ENCODE results near the gene CCT7. TPM values are rescaled to one million over a fixed set of nuclear protein-coding genes. Genes with fewer than 3 reads are reported as not detected.

CCT7 gene
- polyA plus RNA-seq, 1 of the 3 experiments (the other 2 are of a cell fraction), result 369 TPM

DNA sequence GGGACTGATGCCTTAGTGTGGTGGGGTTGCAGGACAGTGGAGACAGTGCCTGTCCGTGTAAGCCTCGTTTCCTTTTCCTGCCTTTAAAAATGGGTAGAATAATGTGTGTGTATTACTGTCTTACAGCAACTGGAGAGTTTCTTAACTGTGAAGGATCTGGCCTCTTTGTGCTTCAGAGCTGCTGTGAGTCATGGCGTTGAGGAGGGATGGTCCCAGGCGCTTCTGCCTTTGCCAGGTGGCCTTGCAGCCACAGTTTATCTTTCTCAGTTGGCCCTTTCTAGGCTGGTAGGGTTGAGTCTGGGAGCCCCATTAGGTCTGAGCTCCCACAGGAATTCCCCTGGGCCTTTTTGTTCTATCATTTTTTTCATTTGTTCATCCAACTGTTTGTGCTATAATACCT, 10.3 kb upstream of the CCT7 start:
- Histone ChIP-seq H3K9me3 (no peaks in the 10 kb centered on the region), H3K36me3 (replicated peaks in 1 of 2; ENCODE audit: control insufficient read depth in 1 of 2, insufficient read depth in 2 of 2, low read length in 1 of 2) (peaks cover 13 to 48% of the 10 kb centered on the region in 2 experiments), H4K20me1 (ENCODE audit: insufficient read depth) (no peaks in the 10 kb centered on the region), H3F3A (replicated peaks; ENCODE audit: insufficient read depth) (no peaks in the 10 kb centered on the region), H2AFZ (ENCODE audit: low read depth) (no peak overlapping the region), H3K79me2 (ENCODE audit: insufficient read depth) (peaks cover 6% of the 10 kb centered on the region; the same call in 1 of the 2 replicates), H3K9ac (no peak overlapping the region), H3K4me1 (ENCODE audit: control insufficient read depth in 1 of 2, insufficient read depth in 2 of 2, low read depth in 1 of 2, low read length in 1 of 2) (no peaks in the 10 kb centered on the region), H3K9me2 (no peaks in the 10 kb centered on the region), H3K4me2 (no peak overlapping the region), H3K4me3 (ENCODE audit: low read depth in 2 of 2, low read length in 1 of 2) (no peak overlapping the region), H3K27me3 (ENCODE audit: insufficient read depth) (no peaks in the 10 kb centered on the region), H3K27ac (ENCODE audit: low read depth in 2 of 2, low read length in 1 of 2) (no peak overlapping the region)
- POLR2A ChIA-PET, result no interaction called here
- 90% methylated on average over 4 of the region's 4 CpGs for WGBS (ENCODE audit: low lambda C conversion rate)
- CTCF ChIA-PET, result interaction anchor here (1.1 to 4.6 kb wide), 3 partner anchors 11 to 60 kb away, joined by 3 to 17 read pairs (median 11); no protein-coding TSS in a partner anchor
- TF ChIP-seq EP300 (IDR thresholded peaks at IDR 0.05; ENCODE audit: borderline replicate concordance in 1 of 2, low read depth in 1 of 2, low read length in 1 of 2), result no peak
- TF ChIP-seq MEF2A (IDR thresholded peaks at IDR 0.05; ENCODE audit: borderline replicate concordance, low read depth), result no peak
- no peak for TF ChIP-seq GABPA (IDR thresholded peaks at IDR 0.05; ENCODE audit: low read depth)
- TF ChIP-seq MXI1 (IDR thresholded peaks at IDR 0.05; ENCODE audit: low read depth, low read length), result no peak
- TF ChIP-seq CHD2 (IDR thresholded peaks at IDR 0.05; ENCODE audit: low read length, partially characterized antibody), result no peak
- TF ChIP-seq FOXJ3 (CRISPR knock-in tag; IDR thresholded peaks at IDR 0.05), result no peak
- no peak for TF ChIP-seq GATA2 (CRISPR knock-in tag; IDR thresholded peaks at IDR 0.05)
- TF ChIP-seq TEAD4 (IDR thresholded peaks at IDR 0.05; ENCODE audit: borderline replicate concordance, insufficient read depth), result no peak
- TF ChIP-seq FOXM1 (IDR thresholded peaks at IDR 0.05; ENCODE audit: low read depth), result no peak
- no peak for TF ChIP-seq PBX3 (IDR thresholded peaks at IDR 0.05)
- TF ChIP-seq, protein P1, sequence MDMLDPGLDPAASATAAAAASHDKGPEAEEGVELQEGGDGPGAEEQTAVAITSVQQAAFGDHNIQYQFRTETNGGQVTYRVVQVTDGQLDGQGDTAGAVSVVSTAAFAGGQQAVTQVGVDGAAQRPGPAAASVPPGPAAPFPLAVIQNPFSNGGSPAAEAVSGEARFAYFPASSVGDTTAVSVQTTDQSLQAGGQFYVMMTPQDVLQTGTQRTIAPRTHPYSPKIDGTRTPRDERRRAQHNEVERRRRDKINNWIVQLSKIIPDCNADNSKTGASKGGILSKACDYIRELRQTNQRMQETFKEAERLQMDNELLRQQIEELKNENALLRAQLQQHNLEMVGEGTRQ (IDR thresholded peaks at IDR 0.05; ENCODE audit: borderline replicate concordance, low read depth, low read length), result no peak
- TF ChIP-seq TCF12 (IDR thresholded peaks at IDR 0.05), result no peak
- TF ChIP-seq, protein P2, sequence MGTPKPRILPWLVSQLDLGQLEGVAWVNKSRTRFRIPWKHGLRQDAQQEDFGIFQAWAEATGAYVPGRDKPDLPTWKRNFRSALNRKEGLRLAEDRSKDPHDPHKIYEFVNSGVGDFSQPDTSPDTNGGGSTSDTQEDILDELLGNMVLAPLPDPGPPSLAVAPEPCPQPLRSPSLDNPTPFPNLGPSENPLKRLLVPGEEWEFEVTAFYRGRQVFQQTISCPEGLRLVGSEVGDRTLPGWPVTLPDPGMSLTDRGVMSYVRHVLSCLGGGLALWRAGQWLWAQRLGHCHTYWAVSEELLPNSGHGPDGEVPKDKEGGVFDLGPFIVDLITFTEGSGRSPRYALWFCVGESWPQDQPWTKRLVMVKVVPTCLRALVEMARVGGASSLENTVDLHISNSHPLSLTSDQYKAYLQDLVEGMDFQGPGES (IDR thresholded peaks at IDR 0.05; ENCODE audit: low read depth, low read length), result no peak
- no peak for TF ChIP-seq RFX5 (IDR thresholded peaks at IDR 0.05; ENCODE audit: low read length)
- DNase-seq, result no peak
